HEK293T (cell line): ENCODE results near the gene DUSP12.

ENCODE experiments used
- CTBP1 ChIP-seq: fragments of 450-650 bp; IDR thresholded peaks from 2 replicates; pipeline ENCODE4 v1.6.1; 2016; ENCODE audit warnings: borderline replicate concordance
- ELF4 ChIP-seq: fragments of 450-650 bp; IDR thresholded peaks from 2 replicates; pipeline ENCODE4 v1.6.1; 2017; ENCODE audit warnings: antibody characterized with exemption
- FOXA1 ChIP-seq: fragments of 450-650 bp; IDR thresholded peaks from 2 replicates; pipeline ENCODE4 v1.6.1; 2016; ENCODE audit warnings: mild to moderate bottlenecking
- FOXM1 ChIP-seq: fragments of 450-650 bp; IDR thresholded peaks from 2 replicates; pipeline ENCODE4 v1.6.1; 2017; ENCODE audit warnings: mild to moderate bottlenecking, borderline replicate concordance
- LEF1 ChIP-seq: fragments of 450-650 bp; IDR thresholded peaks from 2 replicates; pipeline ENCODE4 v1.6.1; 2017; ENCODE audit warnings: mild to moderate bottlenecking, borderline replicate concordance
- NFRKB ChIP-seq: fragments of 450-650 bp; IDR thresholded peaks from 2 replicates; pipeline ENCODE4 v1.6.1; 2016; ENCODE audit warnings: mild to moderate bottlenecking, moderate library complexity
- SUZ12 ChIP-seq: fragments of 450-650 bp; IDR thresholded peaks from 2 replicates; pipeline ENCODE4 v1.6.1; 2016; ENCODE audit warnings: mild to moderate bottlenecking
- TARDBP ChIP-seq: fragments of 450-650 bp; IDR thresholded peaks from 2 replicates; pipeline ENCODE4 v1.6.1; 2016
- TF ChIP-seq, protein P1 (sequence below): fragments of 450-650 bp; IDR thresholded peaks from 2 replicates; pipeline ENCODE4 v1.6.1; 2016

- TF ChIP-seq FOXM1 (no peak), ELF4 (no peak), SUZ12 (no peak), CTBP1 (no peak), NFRKB (no peak), TARDBP (no peak), LEF1 (no peak), FOXA1 (no peak)
- TF ChIP-seq, protein P1, sequence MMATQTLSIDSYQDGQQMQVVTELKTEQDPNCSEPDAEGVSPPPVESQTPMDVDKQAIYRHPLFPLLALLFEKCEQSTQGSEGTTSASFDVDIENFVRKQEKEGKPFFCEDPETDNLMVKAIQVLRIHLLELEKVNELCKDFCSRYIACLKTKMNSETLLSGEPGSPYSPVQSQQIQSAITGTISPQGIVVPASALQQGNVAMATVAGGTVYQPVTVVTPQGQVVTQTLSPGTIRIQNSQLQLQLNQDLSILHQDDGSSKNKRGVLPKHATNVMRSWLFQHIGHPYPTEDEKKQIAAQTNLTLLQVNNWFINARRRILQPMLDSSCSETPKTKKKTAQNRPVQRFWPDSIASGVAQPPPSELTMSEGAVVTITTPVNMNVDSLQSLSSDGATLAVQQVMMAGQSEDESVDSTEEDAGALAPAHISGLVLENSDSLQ: no peak
Measured at GRCh38 chr1:161781995-161782394, 32.4 kb downstream of the DUSP12 start.
